SW 1271 (cell line): ENCODE measurements around the gene FER1L5.

ENCODE experiments used
- DNase-seq, 2 experiments: peaks; one replicate each; lab custom pipeline; 2025; lab: John Stamatoyannopoulos, UW

Gene FER1L5

DNA sequence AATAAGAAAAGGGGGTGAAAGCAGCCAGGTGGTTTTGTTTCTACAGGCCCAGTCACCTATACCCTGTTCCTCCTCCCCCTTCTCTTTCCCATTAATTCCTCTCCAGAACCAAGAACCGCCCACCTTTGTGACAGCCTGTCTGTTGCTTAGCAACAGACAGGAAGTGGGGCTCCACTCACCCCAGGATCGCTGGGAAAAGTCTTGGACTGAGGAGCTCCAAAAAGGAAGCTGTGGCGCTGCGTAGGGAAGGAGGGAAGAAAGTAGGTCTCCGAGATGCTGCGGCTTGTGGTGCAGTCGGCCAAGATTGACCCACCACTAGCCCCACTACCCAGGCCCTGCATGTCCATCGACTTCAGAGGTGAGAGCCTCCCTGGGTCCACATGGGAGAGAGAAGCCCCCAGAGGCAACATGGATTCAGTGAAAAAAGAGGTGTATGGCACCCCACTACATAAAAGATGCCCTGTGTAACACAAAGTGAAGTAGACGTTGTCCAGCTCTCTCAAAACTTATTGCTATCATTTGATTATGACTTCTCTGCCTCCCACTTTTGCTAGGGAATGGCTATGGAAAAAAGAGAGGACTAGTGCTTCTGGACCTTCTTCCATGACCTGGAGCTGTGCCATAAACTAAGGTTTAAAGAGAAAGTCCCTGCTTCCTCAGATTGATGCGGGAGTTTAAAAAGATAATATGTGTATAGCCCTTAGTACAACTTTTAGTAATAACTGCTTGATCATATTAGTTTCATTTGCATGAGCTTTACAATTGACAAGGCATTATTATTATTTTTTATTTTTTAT lies at the start of gene FER1L5:
Gene FER1L5, plus strand, starts transcription at position 201 of the 797 bp plus-strand sequence. Its CDS starts 73 bp downstream, at position 274.
- no peak for DNase-seq

GRCh38 chr2:96594282-96594681 lies 48.3 kb upstream of the FER1L5 start:
- DNase-seq, result no peak

DNA sequence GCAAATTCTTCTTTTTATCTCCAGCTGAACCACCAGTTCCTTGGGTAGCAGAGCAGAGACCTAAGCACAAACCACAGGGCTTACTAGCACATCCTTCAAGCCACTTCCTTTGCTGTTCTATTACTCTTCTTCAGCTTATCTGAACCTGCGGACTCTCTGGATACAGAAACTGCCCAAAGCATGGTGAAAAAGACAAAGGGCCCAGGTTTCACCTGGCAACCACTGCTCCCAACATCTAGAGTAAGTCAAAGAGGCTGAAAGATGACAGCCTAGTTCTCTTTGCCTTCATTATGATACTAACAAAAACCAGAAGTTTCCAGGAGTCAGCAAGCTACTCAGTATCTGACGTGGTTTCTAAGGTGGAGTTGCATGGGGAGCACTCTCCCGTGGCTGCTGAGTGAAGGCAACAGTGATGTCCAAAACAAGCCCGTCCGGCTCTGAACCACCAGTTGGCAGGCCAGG lies 47.8 kb upstream of the FER1L5 start:
- DNase-seq, result no peak

GRCh38 chr2:96596596-96596995 lies 46.0 kb upstream of the FER1L5 start:
- DNase-seq, result no peak

GRCh38 chr2:96599941-96600340 lies 42.6 kb upstream of the FER1L5 start:
- DNase-seq, result no peak

DNA sequence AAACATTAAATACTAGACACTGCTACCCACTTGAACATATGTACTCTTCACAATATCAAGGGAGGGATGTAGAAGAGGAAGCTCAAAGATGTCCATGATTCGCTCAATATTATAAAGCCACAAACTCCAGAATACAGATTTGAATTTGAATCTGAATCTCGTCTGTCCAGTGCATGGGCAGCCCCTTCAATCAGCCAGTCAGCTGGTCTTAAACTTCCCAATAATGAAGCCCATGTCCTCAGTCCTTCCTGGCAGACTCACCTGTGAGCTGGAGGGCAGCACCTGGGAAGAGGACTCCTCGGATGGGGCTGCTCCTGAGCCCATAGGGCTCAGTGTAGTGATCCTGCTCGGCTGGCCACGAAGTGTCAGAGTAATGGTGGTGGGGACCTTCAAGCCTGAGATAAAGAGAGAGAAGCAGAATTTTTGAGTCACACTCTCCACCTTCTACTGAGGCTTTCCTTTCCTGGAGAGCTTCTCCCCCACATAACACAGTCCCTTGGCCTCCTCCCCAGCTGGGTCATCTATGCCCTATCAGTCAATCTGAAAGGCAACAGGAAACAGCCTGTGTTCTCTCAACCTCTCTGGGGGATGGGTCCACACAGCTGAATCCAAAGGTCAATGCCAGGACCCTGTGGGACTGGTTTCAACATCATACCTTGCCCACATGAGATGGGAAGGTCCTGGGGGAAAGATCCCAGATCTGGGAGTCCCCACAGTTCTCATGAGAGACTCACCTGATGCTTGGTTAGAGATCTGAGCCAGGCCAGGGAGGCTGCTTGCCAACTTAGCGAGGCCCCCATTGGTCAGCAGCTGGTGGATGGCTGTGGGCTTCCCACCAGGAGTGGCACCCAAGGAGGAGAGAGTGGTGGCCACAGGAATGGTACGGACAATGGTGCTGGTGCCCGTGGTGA lies 40.9 kb upstream of the FER1L5 start:
- no peak for DNase-seq

- DNase-seq, result no peak
Measured at GRCh38 chr2:96602330-96602823, 40.2 kb upstream of the FER1L5 start.

DNA sequence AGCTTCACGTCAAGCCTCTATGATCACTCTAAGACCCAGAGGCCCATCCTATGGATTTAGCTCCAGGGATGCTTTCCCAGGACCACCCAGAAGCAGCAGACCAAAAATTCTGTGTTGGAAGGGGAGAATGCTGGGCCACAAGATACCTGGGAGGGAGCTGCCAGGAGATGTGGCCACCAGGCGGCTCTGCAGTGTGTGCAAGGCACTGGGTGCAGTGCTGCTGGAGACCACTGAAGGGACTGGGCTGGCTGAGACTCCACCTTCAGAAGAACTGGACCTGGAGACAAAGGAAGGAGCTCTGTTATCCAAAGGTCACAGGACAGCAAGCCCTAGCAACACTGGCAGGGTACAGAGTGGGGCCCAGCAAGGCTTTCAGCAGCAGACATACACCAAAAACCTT lies 38.5 kb upstream of the FER1L5 start:
- DNase-seq, result no peak

DNA sequence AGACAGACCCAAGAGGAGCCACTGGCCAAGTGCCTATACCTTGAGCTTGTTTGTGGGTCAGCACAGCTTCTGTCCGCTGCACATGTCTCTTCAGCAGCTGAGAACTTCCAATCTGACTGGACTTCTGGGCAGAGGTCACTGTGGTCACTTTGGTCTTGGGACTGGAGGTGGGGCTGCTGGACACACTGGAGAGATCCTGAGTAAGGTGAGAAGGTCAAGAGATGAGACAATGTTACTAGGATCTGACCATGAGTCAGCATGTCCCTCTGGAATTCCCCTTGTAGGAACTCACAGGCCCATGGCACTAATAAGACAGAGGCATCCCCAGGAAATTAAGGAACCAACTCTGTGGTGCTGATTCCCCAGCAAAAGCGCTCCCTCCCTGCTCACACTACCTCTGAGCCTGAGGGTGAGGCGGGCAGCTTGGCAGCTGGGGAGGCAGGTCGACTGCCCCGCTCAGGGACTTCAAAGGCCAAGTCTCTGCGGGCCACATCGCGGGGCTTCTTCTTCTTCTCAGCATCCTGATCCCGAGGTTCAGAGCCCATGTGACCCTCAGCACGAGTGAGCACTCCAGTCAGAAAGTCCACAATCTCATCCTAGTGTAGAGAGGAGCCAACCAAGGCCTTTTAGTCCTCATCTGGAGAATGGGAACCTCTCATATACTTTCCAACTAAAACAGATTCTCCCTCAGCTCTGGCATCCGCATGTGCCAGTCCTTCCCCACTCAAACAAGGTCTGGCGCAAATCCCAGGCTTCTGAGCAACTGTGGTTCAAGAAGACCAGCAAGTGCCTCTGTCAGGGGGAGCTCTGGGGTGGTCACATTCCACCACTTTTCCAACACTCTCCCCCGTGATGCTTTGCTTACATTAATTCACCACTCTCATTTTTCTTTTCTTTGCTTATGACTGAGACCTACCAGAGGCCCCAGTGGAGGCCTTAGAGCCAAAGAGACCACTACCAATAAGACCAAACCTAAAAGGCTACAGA lies 33.8 kb upstream of the FER1L5 start:
- peak in 1 of 2 experiments; percentile 11 for DNase-seq

GRCh38 chr2:96616128-96616527 lies 26.4 kb upstream of the FER1L5 start:
- no peak for DNase-seq

DNA sequence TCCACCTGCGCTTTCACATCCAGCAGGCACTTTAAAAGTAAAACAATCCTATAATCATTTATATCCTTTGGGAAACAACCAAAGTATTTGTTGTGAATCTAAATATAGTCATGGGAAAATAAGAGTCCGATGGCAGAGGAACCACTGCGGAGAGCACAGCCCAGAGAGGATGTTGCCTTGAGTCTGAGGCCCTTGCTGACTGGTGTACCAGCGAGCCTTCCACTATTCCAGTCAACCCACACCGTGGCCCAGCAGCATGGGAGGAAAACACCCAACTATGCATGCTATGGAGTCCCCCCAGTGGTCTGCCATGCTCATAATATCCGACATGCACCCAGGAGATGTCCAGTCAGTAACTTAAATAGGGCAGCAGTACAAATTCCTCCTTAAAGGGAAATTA lies 26.0 kb upstream of the FER1L5 start:
- no peak for DNase-seq

DNA sequence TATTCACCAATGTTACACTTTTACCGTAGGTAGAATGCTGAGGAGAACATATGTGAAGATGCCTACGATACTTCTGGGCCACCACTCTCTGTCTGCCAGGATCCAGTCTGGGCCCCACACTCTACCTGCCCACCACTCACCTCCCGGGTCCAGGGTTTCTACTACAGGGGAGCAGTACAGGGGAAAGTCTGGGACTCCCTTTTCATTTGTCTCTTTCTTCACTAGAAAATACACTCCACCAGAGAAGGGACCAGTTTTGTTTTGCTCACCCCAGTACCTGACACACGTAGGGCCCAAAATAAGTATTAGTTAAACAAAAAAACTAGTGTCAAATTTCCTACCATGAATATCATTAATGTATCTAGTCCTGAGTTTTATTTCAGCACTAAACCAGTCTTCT lies 25.6 kb upstream of the FER1L5 start:
- no peak for DNase-seq

GRCh38 chr2:96618596-96619283 lies 23.8 kb upstream of the FER1L5 start:
- no peak for DNase-seq

DNA sequence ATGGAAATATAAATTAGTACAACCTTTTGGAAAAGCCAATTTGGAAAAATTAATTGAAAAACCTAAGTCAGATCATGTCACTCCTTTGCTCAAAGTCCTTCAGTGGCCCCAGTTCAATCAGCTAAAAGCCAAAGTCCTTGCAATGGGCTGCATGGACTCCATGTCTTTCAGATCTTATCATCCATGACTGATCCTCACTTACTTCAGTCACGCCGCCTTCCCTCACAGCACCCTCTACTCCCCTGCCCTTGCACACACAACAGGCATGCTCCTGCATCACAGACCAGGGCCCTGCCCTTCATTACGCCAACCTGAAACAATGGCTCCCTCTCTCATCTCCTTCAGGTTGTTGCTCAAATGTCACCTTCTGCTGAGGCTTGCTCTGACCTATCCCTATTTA lies 20.0 kb upstream of the FER1L5 start:
- DNase-seq, result no peak

DNA sequence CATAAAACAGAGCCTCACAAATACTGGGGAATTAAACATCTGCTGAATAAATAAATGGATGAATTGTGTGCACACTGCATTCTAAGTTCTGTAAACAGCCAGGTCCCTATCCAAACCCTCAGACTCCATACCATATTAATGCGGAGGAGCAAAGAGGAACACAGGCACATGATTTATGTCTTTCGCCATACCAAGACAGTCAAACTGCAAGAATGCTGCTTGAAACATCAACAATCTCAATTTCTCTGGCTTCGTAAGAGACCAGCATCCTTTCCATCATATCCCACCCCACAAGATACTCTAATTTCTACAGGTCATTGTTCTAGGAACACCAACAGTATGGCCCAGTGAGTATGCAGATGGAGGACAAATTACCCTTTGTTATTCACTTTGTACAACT lies 19.4 kb upstream of the FER1L5 start:
- no peak for DNase-seq

DNA sequence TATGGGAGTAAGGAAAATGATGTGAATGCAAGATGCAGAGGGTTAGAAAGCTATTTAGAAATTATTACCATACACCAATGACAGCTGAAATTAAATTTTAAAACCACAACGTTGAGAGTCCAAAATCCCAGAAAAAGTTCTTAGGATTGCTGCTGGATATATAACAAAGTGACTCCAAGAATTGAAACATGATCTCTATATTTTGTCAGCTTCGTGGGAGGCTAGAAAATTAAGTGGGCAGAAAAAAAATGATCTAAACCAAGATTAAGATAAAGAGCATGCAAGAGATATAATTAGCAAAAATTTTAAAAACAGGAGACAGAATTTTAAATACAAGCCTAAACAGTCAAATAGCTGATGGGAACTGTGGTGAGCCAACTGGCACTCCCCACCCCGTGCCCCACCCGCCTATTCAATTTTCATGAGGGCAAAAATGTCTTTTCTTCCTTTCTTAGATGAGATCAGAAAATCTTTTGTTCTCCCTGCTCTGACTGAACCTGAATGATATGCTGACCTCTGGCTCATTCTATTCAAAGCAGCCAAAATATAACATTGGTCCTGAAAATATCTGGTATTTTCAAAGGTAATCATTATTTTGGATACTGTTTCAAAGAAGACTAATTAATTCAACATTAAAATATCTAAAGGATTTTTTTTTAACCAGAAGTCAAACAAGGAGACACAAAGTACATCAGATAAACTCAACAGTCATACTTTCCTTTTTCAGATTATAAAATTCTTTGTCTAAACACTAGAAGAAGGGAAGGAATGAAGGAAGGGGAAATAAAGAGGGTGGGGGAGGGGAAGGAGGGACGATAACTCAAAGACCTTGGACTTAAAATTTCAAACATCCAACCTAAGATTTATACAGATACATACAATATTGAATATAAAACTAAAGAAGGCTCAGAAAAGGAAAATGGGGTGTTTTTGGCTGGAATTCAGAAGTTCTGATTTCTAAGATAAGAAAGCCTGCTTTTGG lies 16.7 kb upstream of the FER1L5 start:
- DNase-seq, result no peak

- no peak for DNase-seq
Measured at GRCh38 chr2:96626553-96626942, 16.0 kb upstream of the FER1L5 start.

GRCh38 chr2:96631804-96632435 lies 10.6 kb upstream of the FER1L5 start:
- DNase-seq, result no peak

- DNase-seq, result no peak
Measured at GRCh38 chr2:96633641-96634040, 8.9 kb upstream of the FER1L5 start.
